SKM-1 treated with dmso at 0.1 percent for 144 hours (cell line): Measurements from ENCODE around the gene TMTC2.

ENCODE experiments used
- DNase-seq: peaks from one replicate; lab custom pipeline; 2025; ENCODE audit not compliant: unreplicated experiment; lab: John Stamatoyannopoulos, UW

The TMTC2 gene

DNA sequence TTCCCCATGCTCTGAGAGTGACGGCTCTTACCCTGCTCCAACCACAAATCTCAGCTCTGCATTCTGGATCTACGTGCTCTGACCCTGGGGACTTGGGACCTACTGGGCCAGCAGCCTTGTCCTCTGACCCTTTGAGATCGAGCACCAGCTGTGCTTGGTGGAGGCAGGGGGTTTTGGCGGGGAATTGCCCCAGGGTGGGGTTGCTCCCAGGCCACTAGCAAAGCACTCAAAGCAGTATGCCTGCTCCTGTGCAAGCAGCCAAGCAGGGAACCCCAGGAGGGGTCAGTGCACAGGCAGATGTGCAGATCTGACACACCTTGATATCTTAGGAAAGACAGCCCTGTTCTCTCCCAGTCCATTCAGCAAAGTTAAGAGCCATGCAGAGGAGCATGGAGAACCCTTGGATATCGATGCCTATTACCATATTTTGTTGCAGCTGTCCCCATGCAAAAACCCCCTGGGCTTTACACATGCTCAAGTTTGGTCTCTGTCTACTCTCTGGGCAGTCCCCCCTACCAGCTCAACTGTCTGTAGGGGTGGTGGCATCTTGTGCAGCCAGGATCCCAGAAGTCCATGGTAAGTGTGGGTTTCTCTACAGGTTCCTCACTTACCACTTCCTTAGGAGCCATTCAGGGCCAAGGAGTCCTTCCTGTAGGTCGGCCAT lies 319.0 kb downstream of the TMTC2 start:
- no peak for DNase-seq

DNA sequence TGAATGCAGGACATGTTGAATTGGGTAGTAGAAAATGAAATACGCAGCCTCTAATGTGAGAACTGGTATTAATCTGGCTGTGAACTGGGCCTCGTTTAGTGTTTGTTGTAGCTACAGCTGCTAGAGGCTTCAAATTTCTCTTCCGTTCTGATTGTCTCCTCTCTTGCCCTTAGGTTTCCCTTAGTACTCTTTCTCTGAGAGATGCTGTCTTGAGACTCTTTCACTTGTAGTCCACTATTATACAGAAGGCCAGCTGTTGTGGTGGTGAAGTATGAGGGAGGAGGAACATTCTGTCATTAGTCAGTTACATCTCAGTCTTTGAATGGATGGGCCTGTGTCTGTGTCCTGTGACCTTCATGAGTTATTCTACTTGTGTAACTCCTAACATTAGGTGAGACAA lies 322.0 kb downstream of the TMTC2 start:
- DNase-seq = no peak

DNA sequence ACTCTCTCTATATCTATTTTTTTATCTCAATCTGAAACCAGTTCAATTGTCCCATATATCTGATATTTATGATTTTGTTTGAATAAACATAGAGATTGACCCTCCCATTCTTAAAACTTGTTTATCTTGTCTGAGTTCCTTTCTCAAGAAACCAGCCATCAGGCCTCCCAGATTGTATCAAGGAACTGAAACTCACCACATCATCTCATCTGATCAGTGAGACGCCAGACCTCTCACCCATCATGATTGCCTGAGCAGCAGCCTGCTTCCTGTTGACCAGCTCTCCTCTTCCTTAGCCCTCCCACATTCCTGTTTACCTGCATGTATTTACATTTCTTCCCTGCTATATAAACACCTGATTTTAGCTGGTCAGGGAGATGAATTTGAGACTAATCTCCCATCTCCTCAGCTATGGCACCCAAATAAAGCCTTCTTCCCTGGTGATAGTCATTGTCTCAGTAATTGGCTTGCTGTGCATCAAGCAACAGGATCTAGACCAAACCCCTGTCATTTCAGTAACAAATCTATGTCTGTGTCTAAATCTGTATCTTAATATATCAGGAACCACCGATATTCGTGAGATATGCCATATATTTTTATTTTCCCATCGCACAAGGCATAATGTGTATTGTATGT lies 323.6 kb downstream of the TMTC2 start:
- DNase-seq = no peak

DNA sequence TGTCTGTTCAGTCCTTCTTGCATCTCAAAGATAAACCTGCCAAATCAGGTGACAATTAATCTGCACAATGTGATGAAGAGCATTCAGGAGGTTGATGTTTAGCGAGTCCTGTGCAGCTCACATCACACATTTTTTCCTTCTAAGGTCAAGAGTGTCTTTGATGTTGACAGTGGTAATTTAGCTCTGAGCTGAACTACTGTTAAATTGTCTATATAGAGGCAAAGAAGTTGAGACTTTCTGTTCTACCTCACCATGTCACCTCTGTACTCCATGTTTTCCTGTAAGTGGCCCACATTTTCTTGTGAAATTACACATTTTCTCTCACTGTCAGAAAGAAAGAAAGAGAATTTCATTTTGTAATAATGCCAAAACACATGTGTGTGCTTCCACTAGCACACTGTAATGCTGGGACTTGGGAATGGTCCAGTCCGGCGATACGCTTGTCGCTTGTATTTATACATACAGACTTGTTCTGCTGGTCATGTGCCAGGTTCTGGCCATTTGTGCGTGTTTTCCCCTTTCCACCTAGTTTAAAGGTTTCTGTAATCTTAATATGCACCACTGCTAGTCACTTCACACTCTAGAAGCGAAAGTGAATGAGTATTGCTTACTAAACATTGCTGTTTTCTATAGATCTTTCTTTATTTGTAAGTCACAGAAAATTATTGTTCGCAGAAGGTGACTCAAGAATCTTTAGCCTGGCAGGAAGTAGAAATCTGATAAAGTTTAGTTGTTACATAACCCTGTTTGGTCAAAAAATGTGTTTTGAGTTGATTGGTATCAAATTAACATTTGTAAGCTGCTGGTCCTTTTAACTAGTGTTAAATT lies 328.9 kb downstream of the TMTC2 start:
- no peak for DNase-seq

DNA sequence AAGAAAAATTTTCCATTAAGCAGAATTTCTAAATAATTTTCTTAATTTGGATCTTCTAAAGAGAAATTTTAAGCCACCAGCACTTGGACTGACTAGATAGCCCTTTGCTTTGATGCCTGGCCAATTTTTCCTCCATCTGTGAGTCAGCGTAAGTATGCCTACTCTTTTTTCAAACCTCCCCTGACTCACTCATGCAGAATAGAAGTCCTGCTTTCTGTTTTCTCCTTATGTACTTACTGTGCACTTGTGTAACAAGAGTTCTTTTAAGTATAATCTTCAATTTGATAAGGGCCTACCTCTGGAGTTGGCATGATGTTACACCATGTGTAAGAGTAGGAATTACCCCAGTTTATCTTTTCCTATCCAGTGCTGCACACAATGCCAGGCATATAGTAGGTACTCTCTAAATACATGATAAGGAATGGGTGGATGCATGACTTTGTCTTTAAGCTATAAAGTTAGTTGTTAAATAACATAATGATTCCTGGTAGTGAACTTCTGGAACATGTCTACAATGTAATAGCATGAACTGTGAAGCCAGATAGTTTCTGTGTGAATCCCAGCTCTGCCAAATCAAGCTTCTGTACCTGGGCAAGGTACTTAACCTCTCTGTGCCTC lies 329.6 kb downstream of the TMTC2 start:
- DNase-seq = no peak

- DNase-seq = no peak
Measured at GRCh38 chr12:83016991-83017390, 330.3 kb downstream of the TMTC2 start.

GRCh38 chr12:83018088-83018487 lies 331.4 kb downstream of the TMTC2 start:
- DNase-seq = no peak

DNA sequence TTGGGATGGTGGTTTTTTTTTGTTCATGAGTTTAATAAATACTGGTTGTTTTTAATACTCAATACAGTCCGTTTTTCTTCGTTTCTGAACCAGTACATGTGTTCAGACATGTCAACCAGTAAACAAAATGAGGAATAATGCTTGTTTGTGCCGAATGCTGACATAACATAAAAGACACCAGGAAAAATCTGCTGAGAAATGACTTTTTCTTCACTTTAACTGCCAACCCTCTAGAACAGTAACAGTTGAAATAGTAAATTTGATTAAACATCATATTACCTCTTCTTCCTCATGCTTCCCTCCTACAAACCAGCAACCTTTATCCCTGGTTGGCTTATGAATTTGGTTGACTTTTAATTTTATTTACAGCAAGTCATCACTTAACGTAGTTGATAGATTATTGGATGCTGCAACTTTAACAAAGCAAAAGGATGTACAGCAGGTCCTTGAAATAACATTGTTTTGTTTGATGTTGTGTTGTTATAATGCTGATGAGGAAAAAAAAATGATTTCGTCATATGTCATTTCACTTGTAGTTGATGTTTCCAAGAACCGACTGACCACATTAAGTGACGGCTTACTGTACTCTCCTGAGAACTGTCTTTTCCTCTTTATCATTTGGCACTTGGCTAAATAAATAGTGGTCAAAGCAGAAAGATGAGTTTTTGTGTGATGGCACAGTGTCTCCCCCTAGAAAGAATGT lies 340.5 kb downstream of the TMTC2 start:
- no peak for DNase-seq

GRCh38 chr12:83031196-83031595 lies 344.5 kb downstream of the TMTC2 start:
- DNase-seq = no peak

- DNase-seq = no peak
Measured at GRCh38 chr12:83036847-83037246, 350.1 kb downstream of the TMTC2 start.

DNA sequence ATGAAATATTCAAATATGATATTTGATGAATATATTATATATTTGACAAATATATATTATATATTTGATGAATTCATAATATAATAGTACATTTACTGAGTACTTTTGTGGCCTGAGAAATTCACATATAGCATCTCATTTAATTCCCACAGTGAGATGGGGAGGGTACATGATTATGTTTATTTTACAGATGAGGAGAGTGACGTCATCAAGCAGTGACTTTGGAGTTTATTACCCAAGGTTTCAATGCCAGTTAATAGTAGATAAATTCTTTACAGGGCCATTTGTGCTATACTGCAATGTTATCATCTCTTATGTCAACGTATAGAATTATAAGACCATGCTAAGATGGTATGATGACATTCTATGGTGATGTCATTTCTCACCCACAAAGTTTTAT lies 352.7 kb downstream of the TMTC2 start:
- no peak for DNase-seq

DNA sequence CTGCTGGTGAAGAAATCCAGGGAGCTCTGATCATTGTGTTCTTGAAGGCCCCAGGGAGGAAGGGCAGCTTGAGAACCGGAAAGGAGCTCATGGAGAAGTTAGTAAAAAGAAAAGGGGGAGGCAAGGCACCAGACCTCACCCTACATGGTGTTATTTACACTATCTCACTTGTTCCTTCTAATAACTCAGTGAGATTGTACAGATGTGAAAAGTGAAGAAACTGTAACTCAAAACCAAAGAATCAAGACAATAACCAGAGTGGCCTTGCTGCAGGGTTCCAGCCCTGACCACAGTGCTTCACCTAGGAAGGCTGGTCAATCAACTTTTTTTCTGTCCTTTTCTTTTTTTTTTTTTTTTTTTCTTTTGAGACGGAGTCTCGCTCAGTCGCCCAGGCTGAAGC lies 353.6 kb downstream of the TMTC2 start:
- no peak for DNase-seq

GRCh38 chr12:83040991-83041390 lies 354.3 kb downstream of the TMTC2 start:
- DNase-seq = no peak

DNA sequence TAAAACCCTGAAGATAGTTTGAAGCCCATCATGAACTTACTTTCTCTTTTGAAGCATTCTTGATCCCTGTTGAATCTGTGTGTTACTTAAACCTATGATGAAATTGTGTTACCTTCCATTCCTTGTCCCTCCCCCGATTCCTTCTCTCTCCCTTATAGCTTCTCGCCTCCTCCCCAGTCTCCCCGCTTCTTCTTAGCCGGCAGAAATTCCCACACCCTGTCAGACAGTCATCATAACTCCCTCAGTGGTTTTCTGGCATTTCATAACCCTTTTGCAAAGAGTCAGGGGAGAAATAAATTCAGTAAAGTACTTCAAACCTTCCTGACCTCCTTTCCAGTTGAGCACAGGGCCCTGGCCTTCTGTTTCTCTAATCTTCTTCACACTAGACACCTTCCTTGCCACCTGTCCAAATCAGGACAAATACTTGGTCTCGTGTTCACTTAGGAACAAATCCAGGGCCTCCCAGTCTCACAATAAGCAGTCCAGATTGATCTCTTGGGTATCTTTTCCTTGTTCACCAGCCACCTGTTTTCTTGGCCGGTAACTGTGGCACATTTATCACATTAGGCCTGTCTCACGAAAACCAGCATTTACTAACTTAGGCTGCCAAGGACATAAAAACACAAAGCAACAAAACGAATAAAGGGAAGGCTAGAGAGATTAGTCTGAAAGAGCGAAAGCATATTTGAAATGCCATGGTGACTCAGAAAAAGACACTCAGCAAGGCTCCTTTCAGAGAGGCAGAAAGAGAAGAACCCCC lies 355.9 kb downstream of the TMTC2 start:
- DNase-seq = no peak

GRCh38 chr12:83044736-83045135 lies 358.0 kb downstream of the TMTC2 start:
- DNase-seq = no peak

DNA sequence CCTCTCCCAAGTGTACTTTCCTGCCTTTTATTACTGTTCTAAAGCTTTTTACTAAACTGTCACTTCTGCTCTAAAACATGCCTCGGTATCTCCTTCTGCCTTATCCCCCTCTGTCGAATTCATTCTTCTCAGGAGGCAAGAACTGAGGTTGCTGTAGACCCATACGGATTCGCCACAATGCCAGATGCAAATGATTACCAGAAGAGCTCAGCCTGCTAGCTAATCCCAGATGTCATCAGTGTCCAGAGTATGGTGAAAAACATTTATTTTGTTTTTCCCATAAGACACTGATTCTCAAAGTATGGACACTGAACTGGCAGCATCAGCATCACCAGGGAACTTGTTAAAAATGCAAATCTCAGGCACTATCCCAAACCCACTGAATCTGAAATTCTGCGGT lies 359.3 kb downstream of the TMTC2 start:
- DNase-seq = no peak

- DNase-seq = no peak
Measured at GRCh38 chr12:83049306-83049705, 362.6 kb downstream of the TMTC2 start.

DNA sequence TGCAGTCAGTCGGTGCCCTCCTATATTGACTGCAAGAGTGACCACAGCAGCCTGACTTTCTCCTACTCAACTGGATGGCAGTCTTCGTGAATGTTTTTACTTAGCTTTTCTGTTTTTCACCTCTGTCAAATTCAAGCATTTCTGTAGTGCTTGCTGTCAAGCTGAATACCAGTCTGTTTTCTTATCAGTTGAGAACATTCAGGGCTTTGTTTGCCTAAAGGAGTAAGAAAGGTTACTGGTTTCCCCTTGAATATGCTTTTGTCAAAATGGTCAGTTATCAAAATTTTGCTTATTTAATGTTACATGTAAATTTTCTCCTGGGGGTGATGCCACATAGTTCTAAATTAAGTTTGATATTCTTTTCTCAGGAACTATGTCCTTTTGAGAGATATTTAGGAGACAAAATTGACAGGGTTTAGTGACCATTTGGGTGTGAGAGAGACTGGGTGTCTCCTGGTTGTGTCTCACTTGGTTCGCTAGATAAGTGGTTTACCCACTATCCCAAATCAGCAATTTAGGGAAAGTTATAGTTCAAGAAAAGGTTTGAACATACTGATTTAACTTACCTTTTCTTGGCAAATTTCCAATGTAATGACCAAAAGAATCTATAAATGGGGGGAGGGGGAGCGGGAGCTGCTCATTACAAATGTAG lies 366.3 kb downstream of the TMTC2 start:
- no peak for DNase-seq

GRCh38 chr12:83057436-83057835 lies 370.7 kb downstream of the TMTC2 start:
- DNase-seq = no peak

DNA sequence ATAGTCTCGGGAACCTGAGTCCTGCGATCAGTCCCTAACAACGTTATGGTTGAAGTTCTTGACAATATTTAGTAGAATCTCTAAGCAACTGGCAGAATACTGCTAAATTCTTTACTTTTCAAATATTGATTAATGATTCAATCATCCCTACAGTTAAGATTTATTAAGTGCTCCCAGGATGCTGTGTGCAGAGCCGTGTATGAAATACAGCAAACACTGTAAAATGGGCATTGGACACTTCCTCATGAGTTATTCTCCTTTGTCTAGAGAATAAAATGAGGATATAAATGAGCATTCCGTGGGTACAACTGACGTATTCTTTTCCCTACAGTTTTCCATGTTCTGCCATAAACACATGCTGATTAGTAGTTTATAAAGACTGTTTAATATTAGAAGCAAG lies 372.4 kb downstream of the TMTC2 start:
- no peak for DNase-seq
